DOHH2 (cell line): Measurements from ENCODE around the gene BPTF.
"Not testable (repeated sequence)": the region's sequence is repeated elsewhere in the genome, so short reads cannot be mapped to it uniquely, and the experiment has no call there.

Experiments used
- H3F3A ChIP-seq: fragments of 200-600 bp; sonication (generic), shearing (Covaris generic); 2 replicates; pipeline ENCODE4 v1.6.0; 2016; ENCODE audit warnings: antibody characterized with exemption, mild to moderate bottlenecking; ENCODE audit not compliant: control insufficient read depth, insufficient read depth
- H3K27ac ChIP-seq: fragments of 200-600 bp; sonication (generic); 2 replicates; pipeline ENCODE4 v1.5.1; 2014; ENCODE audit warnings: low read depth, mild to moderate bottlenecking, low read length, moderate library complexity
- H3K27me3 ChIP-seq: fragments of 200-600 bp; sonication (generic); 2 replicates; pipeline ENCODE4 v1.6.1; 2014; ENCODE audit warnings: mild to moderate bottlenecking, low read length, mixed read lengths; ENCODE audit not compliant: control insufficient read depth
- H3K36me3 ChIP-seq: fragments of 200-600 bp; sonication (generic); 2 replicates; pipeline ENCODE4 v1.6.1; 2014; ENCODE audit warnings: mild to moderate bottlenecking, low read length, moderate library complexity, mixed read lengths; ENCODE audit not compliant: control insufficient read depth
- H3K4me1 ChIP-seq: fragments of 200-600 bp; sonication (generic); 2 replicates; pipeline ENCODE4 v1.6.1; 2014; ENCODE audit warnings: mild to moderate bottlenecking, low read length, mixed read lengths; ENCODE audit not compliant: control insufficient read depth
- H3K4me2 ChIP-seq: fragments of 200-600 bp; sonication (generic); 2 replicates; pipeline ENCODE4 v1.6.0; 2014; ENCODE audit warnings: mild to moderate bottlenecking, low read length, moderate library complexity
- H3K4me3 ChIP-seq: fragments of 200-600 bp; sonication (generic); 2 replicates; pipeline ENCODE4 v1.5.1; 2014; ENCODE audit warnings: mild to moderate bottlenecking, low read length, mixed read lengths
- H3K79me2 ChIP-seq: fragments of 200-600 bp; sonication (generic); 2 replicates; pipeline ENCODE4 v1.6.1; 2014; ENCODE audit warnings: mild to moderate bottlenecking, low read length, mixed read lengths; ENCODE audit not compliant: control insufficient read depth
- H3K9me2 ChIP-seq: fragments of 200-600 bp; sonication (generic); replicated peaks from 2 replicates; pipeline ENCODE4 v1.6.1; 2014; ENCODE audit warnings: mild to moderate bottlenecking, low read length, mixed read lengths; ENCODE audit not compliant: control insufficient read depth
- H3K9me3 ChIP-seq: fragments of 200-600 bp; sonication (generic); 2 replicates; pipeline ENCODE4 v1.6.1; 2014; ENCODE audit warnings: antibody characterized with exemption, low read length, mixed read lengths; ENCODE audit not compliant: control insufficient read depth, insufficient read depth
- H4K20me1 ChIP-seq: fragments of 200-600 bp; sonication (generic); 2 replicates; pipeline ENCODE4 v1.6.0; 2014; ENCODE audit warnings: low read depth, mild to moderate bottlenecking, antibody characterized with exemption, low read length, moderate library complexity; ENCODE audit not compliant: control insufficient read depth, insufficient read depth
- CTCF ChIP-seq: fragments of 200-600 bp; sonication (generic); IDR thresholded peaks from one replicate; pipeline ENCODE4 v1.5.1; 2014; ENCODE audit warnings: antibody characterized with exemption, mild to moderate bottlenecking, low read depth, low read length; ENCODE audit not compliant: poor library complexity, severe bottlenecking
- EZH2phosphoT487 ChIP-seq: fragments of 200-600 bp; sonication (generic); IDR thresholded peaks from 2 replicates; pipeline ENCODE4 v1.6.1; 2017; ENCODE audit warnings: borderline replicate concordance, mild to moderate bottlenecking, antibody characterized with exemption, low read length, moderate library complexity, mixed read lengths

BPTF gene

GRCh38 chr17:67845374-67845773 is 20.1 kb downstream of the BPTF start:
- peaks cover 45% of the 10 kb centered on the region for H3K36me3 ChIP-seq
- peaks cover 100% of the 10 kb centered on the region for H3K79me2 ChIP-seq
- H3K9me2 ChIP-seq, result no peaks in the 10 kb centered on the region
- TF ChIP-seq CTCF, result no peak
- no peak for TF ChIP-seq EZH2phosphoT487
- H3K9me3 ChIP-seq, result no peaks in the 10 kb centered on the region
- peaks cover 53% of the 10 kb centered on the region for H3K4me1 ChIP-seq
- peaks cover 16% of the 10 kb centered on the region; the same call in 1 of the 2 replicates for H3F3A ChIP-seq
- H3K27ac ChIP-seq, result no peak overlapping the region
- H3K4me2 ChIP-seq, result no peak overlapping the region
- H4K20me1 ChIP-seq, result peaks cover 10% of the 10 kb centered on the region; the same call in 1 of the 2 replicates
- H3K27me3 ChIP-seq, result no peaks in the 10 kb centered on the region
- no peak overlapping the region for H3K4me3 ChIP-seq

- Histone ChIP-seq H4K20me1 (peaks cover 18% of the 10 kb centered on the region; the same call in 1 of the 2 replicates), H3K4me1 (peaks cover 74% of the 10 kb centered on the region), H3K79me2 (peaks cover 100% of the 10 kb centered on the region), H3F3A (peaks cover 28% of the 10 kb centered on the region), H3K36me3 (peaks cover 62% of the 10 kb centered on the region)
- not testable (repeated sequence) for H3K27me3 ChIP-seq, H3K9me2 ChIP-seq, H3K4me2 ChIP-seq, H3K4me3 ChIP-seq, H3K27ac ChIP-seq, H3K9me3 ChIP-seq
Measured at GRCh38 chr17:67848189-67848588, 22.9 kb downstream of the BPTF start.

GRCh38 chr17:67848846-67849245 is 23.5 kb downstream of the BPTF start:
- H4K20me1 ChIP-seq, result peaks cover 18% of the 10 kb centered on the region; the same call in 1 of the 2 replicates
- H3K4me2 ChIP-seq, result not testable (repeated sequence)
- H3K79me2 ChIP-seq, result peaks cover 100% of the 10 kb centered on the region

GRCh38 chr17:67850991-67851631 is 25.8 kb downstream of the BPTF start:
- Histone ChIP-seq H3K36me3 (peaks cover 78% of the 10 kb centered on the region), H3K4me1 (peaks cover 91% of the 10 kb centered on the region), H3K4me2 (peak overlapping the region; percentile 67), H3K4me3 (peak overlapping the region; percentile 41), H3K27me3 (no peaks in the 10 kb centered on the region), H4K20me1 (peaks cover 19% of the 10 kb centered on the region; the same call in 1 of the 2 replicates), H3K9me2 (no peaks in the 10 kb centered on the region), H3K79me2 (peaks cover 100% of the 10 kb centered on the region), H3K27ac (peak overlapping the region; percentile 34), H3F3A (peaks cover 46% of the 10 kb centered on the region), H3K9me3 (no peaks in the 10 kb centered on the region)
- no peak for TF ChIP-seq EZH2phosphoT487
- TF ChIP-seq CTCF, result no peak

More at GRCh38 chr17:67848846-67849245, 23.5 kb downstream of the BPTF start:
- Histone ChIP-seq H3F3A (peaks cover 34% of the 10 kb centered on the region), H3K4me1 (peaks cover 77% of the 10 kb centered on the region), H3K36me3 (peaks cover 65% of the 10 kb centered on the region)
- H3K4me3 ChIP-seq, H3K27me3 ChIP-seq, H3K27ac ChIP-seq, H3K9me3 ChIP-seq, H3K9me2 ChIP-seq: not testable (repeated sequence)
